Measurements from ENCODE around the gene PHF10. TPM values are rescaled to one million over a fixed set of nuclear protein-coding genes. Genes with fewer than 3 reads are reported as not detected.

The PHF10 gene
- total RNA-seq, 3 donors from 2014 or later, result 50.1 to 79.2 (median 61.6) TPM

DNA sequence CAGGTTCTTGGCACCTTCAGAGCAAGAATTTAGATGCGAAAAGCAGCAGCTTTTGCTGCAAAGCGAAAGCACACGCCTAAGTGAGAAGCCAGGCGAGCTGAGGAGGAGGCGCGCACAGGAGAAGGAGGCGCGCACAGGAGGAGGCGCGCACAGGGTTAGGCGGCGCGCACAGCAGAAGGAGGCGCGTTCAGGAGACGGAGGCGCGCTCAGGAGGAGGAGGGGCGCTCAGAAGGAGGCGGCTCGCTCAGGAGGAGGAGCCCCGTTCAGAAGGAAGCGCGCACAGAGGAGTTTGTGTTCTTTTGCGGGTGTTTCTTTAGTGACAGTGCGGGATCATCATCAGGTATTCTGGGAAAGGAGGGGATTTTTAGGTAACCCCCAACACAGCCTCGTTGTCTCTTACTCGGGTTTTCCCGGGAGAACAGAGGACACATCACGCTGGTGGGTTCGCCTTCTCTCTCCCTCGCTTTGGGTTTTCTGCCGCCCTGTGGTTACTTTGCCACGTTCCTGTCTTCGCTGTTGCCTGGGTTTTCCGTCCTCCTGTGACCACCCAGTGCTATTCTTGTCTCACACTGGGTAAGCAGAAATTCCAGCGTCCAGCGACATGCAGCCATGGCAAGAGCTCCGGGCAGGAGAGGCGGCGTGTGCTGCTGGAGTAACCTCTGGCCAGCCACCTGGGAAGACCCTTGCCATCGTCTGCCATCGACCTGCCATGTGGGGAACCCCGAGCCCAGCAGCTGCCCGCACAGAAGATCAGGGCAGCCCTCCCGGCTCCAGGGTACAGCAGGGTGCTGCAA is 69.5 kb downstream of the PHF10 start:
- peak overlapping the region; percentile 73 to 81 for H3K27ac ChIP-seq
- intact Hi-C loops (cut with DNase I; ENCODE audit: low total_unique reads), result no loop called here
- DNase-seq (ENCODE audit: low spot score in 2 of 2), result peak; percentile 63 to 64

More for the DNA sequence above, 69.5 kb downstream of the PHF10 start:
- peak overlapping the region; percentile 49 to 62 (median 50) for H3K4me3 ChIP-seq
- H3K9me3 ChIP-seq, result no peaks in the 10 kb centered on the region
- H3K27me3 ChIP-seq, result no peaks in the 10 kb centered on the region
- no peaks in the 10 kb centered on the region for H3K4me1 ChIP-seq
- H3K36me3 ChIP-seq, result no peaks in the 10 kb centered on the region
- TF ChIP-seq POLR2AphosphoS5 (IDR thresholded peaks at IDR 0.05) (peak; percentile 33 to 68 (median 62)), POLR2A (IDR thresholded peaks at IDR 0.05) (no peak)
- TF ChIP-seq, protein P1, sequence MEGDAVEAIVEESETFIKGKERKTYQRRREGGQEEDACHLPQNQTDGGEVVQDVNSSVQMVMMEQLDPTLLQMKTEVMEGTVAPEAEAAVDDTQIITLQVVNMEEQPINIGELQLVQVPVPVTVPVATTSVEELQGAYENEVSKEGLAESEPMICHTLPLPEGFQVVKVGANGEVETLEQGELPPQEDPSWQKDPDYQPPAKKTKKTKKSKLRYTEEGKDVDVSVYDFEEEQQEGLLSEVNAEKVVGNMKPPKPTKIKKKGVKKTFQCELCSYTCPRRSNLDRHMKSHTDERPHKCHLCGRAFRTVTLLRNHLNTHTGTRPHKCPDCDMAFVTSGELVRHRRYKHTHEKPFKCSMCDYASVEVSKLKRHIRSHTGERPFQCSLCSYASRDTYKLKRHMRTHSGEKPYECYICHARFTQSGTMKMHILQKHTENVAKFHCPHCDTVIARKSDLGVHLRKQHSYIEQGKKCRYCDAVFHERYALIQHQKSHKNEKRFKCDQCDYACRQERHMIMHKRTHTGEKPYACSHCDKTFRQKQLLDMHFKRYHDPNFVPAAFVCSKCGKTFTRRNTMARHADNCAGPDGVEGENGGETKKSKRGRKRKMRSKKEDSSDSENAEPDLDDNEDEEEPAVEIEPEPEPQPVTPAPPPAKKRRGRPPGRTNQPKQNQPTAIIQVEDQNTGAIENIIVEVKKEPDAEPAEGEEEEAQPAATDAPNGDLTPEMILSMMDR (IDR thresholded peaks at IDR 0.05), result peak in 2 of 3 donors; percentile 28 to 38

Other genes starting within 250 kb of the PHF10 start
- 10 to 100 TPM; 21.3 to 68.6 (median 56.4) TPM for gene WDR27, start 22.5 kb downstream of the PHF10 start, total RNA-seq
- gene C6orf120, start 22.4 kb downstream of the PHF10 start, total RNA-seq, result 10 to 100 TPM; 29.5 to 49.0 (median 33.4) TPM
- 1 to 10 TPM; 1.9 to 2.6 (median 2.3) TPM for gene DYNLT2, start 27.1 kb upstream of the PHF10 start, total RNA-seq
- gene ERMARD, start 27.1 kb upstream of the PHF10 start, total RNA-seq, result 10 to 100 TPM; 20.6 to 31.0 (median 27.7) TPM

All from breast epithelium (tissue), 4 donors.